ENCODE measurements around the gene NDRG2. TPM values are rescaled to one million over a fixed set of nuclear protein-coding genes. Genes with fewer than 3 reads are reported as not detected.

NDRG2 gene
- total and polyA plus RNA-seq, 12 donors: 242 to 420 (median 293) TPM

DNA sequence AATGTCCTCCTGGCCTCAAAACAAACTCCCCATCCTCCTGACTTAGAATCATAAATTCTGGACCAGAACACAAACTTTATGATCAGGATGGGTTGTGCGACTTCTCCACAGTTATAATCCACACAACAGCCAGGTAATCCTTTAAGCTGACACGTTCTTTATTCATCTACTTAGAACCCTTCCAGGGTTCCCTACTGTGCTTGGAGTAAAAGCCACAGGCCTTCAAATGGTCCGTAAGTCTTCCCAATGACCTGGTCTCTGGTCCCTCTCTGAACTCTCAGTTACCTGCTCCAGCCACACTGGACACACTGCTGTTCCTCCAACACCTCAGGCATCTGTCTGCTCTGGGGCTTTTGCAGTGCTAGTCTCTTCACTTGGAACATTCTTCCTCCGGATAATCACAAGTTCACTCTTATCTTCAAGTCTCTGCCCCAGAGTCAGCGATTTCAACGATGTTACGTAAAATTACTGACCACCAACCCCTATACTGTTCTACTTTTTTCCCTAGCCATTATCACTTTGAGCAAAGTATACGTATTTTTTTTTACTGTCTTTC lies 15.6 kb upstream of the NDRG2 start:
- 73 to 74% methylated on average over 8 of the region's 8 CpGs for WGBS, 2 donors
- no peak overlapping the region for H3K4me3 ChIP-seq
- intact Hi-C loops (cut with DNase I): loop anchor here in 7 of 10 donors (1.0 to 10.0 kb wide), 9 partner anchors 25 to 343 kb away; no protein-coding TSS in a partner anchor
- peak overlapping the region in 3 of 10 donors; percentile 73 to 87 (median 77) for H3K27ac ChIP-seq
- peaks cover 0 to 7% (median 0%) of the 10 kb centered on the region in 7 donors for H3K27me3 ChIP-seq
- H3K36me3 ChIP-seq: no peaks in the 10 kb centered on the region
- H3K4me1 ChIP-seq: peaks cover 13 to 53% (median 44%) of the 10 kb centered on the region in 9 donors
- H3K9me3 ChIP-seq: no peaks in the 10 kb centered on the region
- DNase-seq: no peak
- TF ChIP-seq, protein P1, sequence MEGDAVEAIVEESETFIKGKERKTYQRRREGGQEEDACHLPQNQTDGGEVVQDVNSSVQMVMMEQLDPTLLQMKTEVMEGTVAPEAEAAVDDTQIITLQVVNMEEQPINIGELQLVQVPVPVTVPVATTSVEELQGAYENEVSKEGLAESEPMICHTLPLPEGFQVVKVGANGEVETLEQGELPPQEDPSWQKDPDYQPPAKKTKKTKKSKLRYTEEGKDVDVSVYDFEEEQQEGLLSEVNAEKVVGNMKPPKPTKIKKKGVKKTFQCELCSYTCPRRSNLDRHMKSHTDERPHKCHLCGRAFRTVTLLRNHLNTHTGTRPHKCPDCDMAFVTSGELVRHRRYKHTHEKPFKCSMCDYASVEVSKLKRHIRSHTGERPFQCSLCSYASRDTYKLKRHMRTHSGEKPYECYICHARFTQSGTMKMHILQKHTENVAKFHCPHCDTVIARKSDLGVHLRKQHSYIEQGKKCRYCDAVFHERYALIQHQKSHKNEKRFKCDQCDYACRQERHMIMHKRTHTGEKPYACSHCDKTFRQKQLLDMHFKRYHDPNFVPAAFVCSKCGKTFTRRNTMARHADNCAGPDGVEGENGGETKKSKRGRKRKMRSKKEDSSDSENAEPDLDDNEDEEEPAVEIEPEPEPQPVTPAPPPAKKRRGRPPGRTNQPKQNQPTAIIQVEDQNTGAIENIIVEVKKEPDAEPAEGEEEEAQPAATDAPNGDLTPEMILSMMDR (IDR thresholded peaks at IDR 0.05): peak in 1 of 9 donors; percentile 5
- no peak for ATAC-seq

DNA sequence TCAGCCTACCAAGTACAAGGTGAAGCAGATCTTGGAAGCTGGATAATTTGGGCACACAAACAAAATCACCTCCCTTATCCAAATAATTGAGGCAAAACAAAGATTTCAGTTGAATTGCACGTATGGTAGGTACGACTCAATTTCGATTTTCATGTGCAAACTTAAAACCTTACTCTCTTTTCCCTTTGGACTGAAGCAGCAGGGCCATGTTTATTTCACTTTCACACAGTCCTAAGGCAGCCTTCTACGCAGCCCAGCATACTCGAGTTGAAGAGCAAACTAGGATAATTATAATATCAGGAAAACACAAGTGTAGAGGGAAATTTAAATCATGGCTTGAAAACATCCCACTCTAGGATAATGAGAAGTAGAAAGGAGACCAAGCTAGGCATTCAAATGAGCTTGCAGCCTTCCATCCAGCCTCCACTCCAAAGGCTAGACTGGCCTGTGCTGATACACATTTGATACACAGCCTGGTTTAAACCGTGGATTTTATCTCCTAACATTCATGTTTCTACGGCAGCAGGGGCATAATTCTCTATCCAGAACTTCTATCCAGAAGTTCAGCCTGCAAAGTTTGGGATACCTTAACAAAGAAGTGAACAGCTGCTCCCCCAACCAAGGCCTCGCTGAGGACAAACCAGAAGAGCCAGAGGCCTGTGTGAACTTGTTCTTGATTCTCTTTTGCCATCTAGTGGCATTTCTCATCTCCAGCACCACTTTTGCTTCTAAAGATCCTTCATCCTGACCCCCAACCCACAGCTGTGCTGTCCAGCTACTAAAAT lies 14.9 kb upstream of the NDRG2 start:
- H3K9me3 ChIP-seq: no peaks in the 10 kb centered on the region

DNA sequence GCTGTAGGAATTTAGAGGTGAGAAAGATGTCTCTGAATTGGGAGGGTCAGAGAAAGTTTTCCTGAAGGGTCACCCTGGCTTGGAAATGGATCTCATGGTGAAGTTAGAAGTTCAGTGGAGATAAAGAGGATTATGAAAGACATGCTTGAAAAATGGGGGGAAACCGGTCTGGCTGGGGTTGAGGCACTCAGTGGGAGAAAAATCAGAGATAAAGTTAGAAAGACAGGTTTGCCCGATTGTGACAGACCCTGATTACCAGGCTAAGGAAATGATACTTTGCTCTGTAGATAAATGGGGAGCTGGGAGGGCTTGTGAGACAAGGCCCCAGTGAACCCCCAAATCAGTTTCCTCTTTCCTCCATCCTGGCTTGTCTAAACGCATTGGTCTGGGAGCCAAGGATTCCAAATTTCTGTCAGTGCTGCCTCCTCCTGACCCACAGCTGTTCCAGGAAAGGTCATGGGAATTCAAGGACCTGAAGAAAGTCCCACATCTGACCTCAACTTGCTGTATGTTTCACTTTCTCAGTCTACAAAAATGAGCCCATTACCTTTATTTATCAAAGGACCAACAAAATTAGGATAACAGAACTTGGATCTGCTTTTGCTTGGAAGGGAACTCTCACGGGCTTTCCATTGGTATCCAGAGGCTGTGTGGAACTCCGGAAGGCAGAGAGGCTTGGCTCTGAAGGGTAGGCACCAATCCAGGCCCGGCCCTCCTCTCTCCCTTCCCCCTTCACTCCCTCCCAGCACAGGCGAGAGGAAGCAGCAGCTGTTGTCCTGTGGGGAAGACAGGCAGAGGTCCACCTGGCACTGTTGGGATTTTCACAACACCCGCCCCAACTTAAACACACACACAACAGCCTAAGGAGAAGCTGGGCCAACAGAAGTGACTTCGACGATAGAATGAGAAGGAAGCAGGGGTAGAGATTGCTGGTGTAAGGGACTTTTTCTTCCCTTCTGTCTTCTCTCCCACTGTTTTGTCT lies 13.9 kb upstream of the NDRG2 start:
- DNase-seq (peak; percentile 84 to 86), ATAC-seq (peak; percentile 90 to 96 (median 94))
- intact Hi-C loops (cut with DNase I): loop anchor here in 5 of 10 donors (1.0 to 2.0 kb wide), 5 partner anchors 13 to 182 kb away; partner anchors contain the start of gene NDRG2 (in 4 of the 5)
- H3K27ac ChIP-seq: peak overlapping the region in 9 of 10 donors; percentile 63 to 87 (median 77)
- H3K36me3 ChIP-seq: no peaks in the 10 kb centered on the region
- 7 to 15% methylated on average over 10 of the region's 10 CpGs for WGBS, 2 donors
- no peaks in the 10 kb centered on the region for H3K27me3 ChIP-seq
- TF ChIP-seq, protein P1 (IDR thresholded peaks at IDR 0.05): peak in 3 of 9 donors; percentile 12 to 25 (median 17)
- peak overlapping the region in 3 of 10 donors; percentile 12 to 19 (median 13) for H3K4me3 ChIP-seq
- peaks cover 13 to 46% (median 32%) of the 10 kb centered on the region in 9 donors for H3K4me1 ChIP-seq
- H3K9me3 ChIP-seq: no peaks in the 10 kb centered on the region

More for the DNA sequence above, 14.9 kb upstream of the NDRG2 start:
- Histone ChIP-seq H3K27me3 (peaks cover 0 to under 1% (median 0%) of the 10 kb centered on the region in 7 donors), H3K4me3 (peak overlapping the region in 2 of 10 donors; percentile 12 to 13), H3K4me1 (peaks cover 13 to 53% (median 41%) of the 10 kb centered on the region in 9 donors), H3K27ac (peak overlapping the region in 9 of 10 donors; percentile 63 to 87 (median 77)), H3K36me3 (no peaks in the 10 kb centered on the region)
- intact Hi-C loops (cut with DNase I): loop anchor here in 9 of 10 donors (1.0 to 10.0 kb wide), 13 partner anchors 14 to 342 kb away; partner anchors contain the start of gene NDRG2 (in 4 of the 9)
- DNase-seq (peak in 1 of 2 donors; percentile 64), ATAC-seq (peak; percentile 62 to 84 (median 72))
- TF ChIP-seq, protein P1 (IDR thresholded peaks at IDR 0.05): peak; percentile 45 to 82 (median 73)
- 47 to 52% methylated on average over 8 of the region's 8 CpGs for WGBS, 2 donors

Data from heart right ventricle (tissue), 16 donors.